NCI-H526 (cell line): ENCODE data around the gene NAT16.
"Not testable (repeated sequence)": the region's sequence is repeated elsewhere in the genome, so short reads cannot be mapped to it uniquely, and the experiment has no call there.

Experiments used
- DNase-seq, 2 experiments: peaks; one replicate each; lab custom pipeline; 2025; lab: John Stamatoyannopoulos, UW

Gene NAT16

GRCh38 chr7:101201695-101202602 lies 21.9 kb upstream of the NAT16 start:
- peak in 1 of 2 experiments; percentile 43 for DNase-seq

- no peak for DNase-seq
Measured at GRCh38 chr7:101200862-101201599, 20.9 kb upstream of the NAT16 start, which contains the start of gene MOGAT3. Gene MOGAT3 (minus strand): TSS chr7:101201036. CDS start chr7:101200854, 182 bp downstream.

GRCh38 chr7:101200504-101200861 lies 20.4 kb upstream of the NAT16 start:
- no peak for DNase-seq

GRCh38 chr7:101199522-101199921 lies 19.4 kb upstream of the NAT16 start:
- not testable (repeated sequence) for DNase-seq

GRCh38 chr7:101198476-101198875 lies 18.4 kb upstream of the NAT16 start:
- no peak for DNase-seq

- no peak for DNase-seq
Measured at GRCh38 chr7:101197991-101198390, 17.9 kb upstream of the NAT16 start.

- no peak for DNase-seq
Measured at GRCh38 chr7:101195884-101196283, 15.8 kb upstream of the NAT16 start.

- DNase-seq: no peak
Measured at GRCh38 chr7:101189109-101189508, 9.0 kb upstream of the NAT16 start.

- no peak for DNase-seq
Measured at GRCh38 chr7:101186844-101187428, 6.8 kb upstream of the NAT16 start.

GRCh38 chr7:101186194-101186593 lies 6.1 kb upstream of the NAT16 start:
- DNase-seq: no peak

- DNase-seq: no peak
Measured at GRCh38 chr7:101185258-101185839, 5.3 kb upstream of the NAT16 start.

GRCh38 chr7:101179713-101180112 lies 380 bp downstream of the NAT16 start:
- no peak for DNase-seq

GRCh38 chr7:101179117-101179516 lies 976 bp downstream of the NAT16 start:
- peak in 1 of 2 experiments; percentile 50 for DNase-seq

GRCh38 chr7:101177644-101178043 lies 2.4 kb downstream of the NAT16 start:
- no peak for DNase-seq

- no peak for DNase-seq
Measured at GRCh38 chr7:101175664-101176063, 4.4 kb downstream of the NAT16 start.

- no peak for DNase-seq
Measured at GRCh38 chr7:101174322-101174854, 5.7 kb downstream of the NAT16 start.

GRCh38 chr7:101173752-101174244 lies 6.3 kb downstream of the NAT16 start:
- DNase-seq: peak in 1 of 2 experiments; percentile 47

GRCh38 chr7:101172854-101173751 lies 7.0 kb downstream of the NAT16 start:
- DNase-seq: peak in 1 of 2 experiments; percentile 37

- peak; percentile 60 to 76 for DNase-seq
Measured at GRCh38 chr7:101172005-101172853, 7.9 kb downstream of the NAT16 start.

- no peak for DNase-seq
Measured at GRCh38 chr7:101171442-101171837, 8.7 kb downstream of the NAT16 start.
